GM18517 (cell line): ENCODE results near the gene ATP5PO.
"Not testable (repeated sequence)": the region's sequence is repeated elsewhere in the genome, so short reads cannot be mapped to it uniquely, and the experiment has no call there.

ENCODE experiments used
- ATAC-seq: cut with Tn5 transposase; IDR thresholded peaks from one replicate; pipeline ENCODE4 v1.9.1; 2021; ENCODE audit warnings: mild to moderate bottlenecking, moderate library complexity; ENCODE audit not compliant: unreplicated experiment

Gene ATP5PO

GRCh38 chr21:33872881-33873515 is 42.6 kb downstream of the ATP5PO start:
- no peak for ATAC-seq

- ATAC-seq: no peak
These were observed 44.4 kb downstream of the ATP5PO start for GRCh38 chr21:33871171-33871570.

- no peak for ATAC-seq
These were observed 44.8 kb downstream of the ATP5PO start for GRCh38 chr21:33870768-33871167.

- no peak for ATAC-seq
These were observed 45.7 kb downstream of the ATP5PO start for GRCh38 chr21:33869873-33870272.

GRCh38 chr21:33867868-33868267 is 47.7 kb downstream of the ATP5PO start:
- not testable (repeated sequence) for ATAC-seq

- ATAC-seq: no peak
These were observed 48.8 kb downstream of the ATP5PO start for GRCh38 chr21:33866826-33867225.

GRCh38 chr21:33865996-33866575 is 49.5 kb downstream of the ATP5PO start:
- no peak for ATAC-seq

- no peak for ATAC-seq
These were observed 50.4 kb downstream of the ATP5PO start for GRCh38 chr21:33865176-33865575.

GRCh38 chr21:33864150-33864549 is 51.5 kb downstream of the ATP5PO start:
- ATAC-seq: no peak

GRCh38 chr21:33863191-33863590 is 52.4 kb downstream of the ATP5PO start:
- not testable (repeated sequence) for ATAC-seq

- ATAC-seq: no peak
These were observed 54.5 kb downstream of the ATP5PO start for GRCh38 chr21:33861125-33861524.

- no peak for ATAC-seq
These were observed 55.2 kb downstream of the ATP5PO start for GRCh38 chr21:33860332-33860879.

GRCh38 chr21:33859373-33860102 is 56.1 kb downstream of the ATP5PO start:
- no peak for ATAC-seq

GRCh38 chr21:33858667-33859372 is 56.8 kb downstream of the ATP5PO start:
- no peak for ATAC-seq

- no peak for ATAC-seq
These were observed 57.5 kb downstream of the ATP5PO start for GRCh38 chr21:33857846-33858666.

- ATAC-seq: no peak
These were observed 58.6 kb downstream of the ATP5PO start for GRCh38 chr21:33856893-33857527.

- no peak for ATAC-seq
These were observed 60.4 kb downstream of the ATP5PO start for GRCh38 chr21:33855190-33855589.

GRCh38 chr21:33854604-33855003 is 61.0 kb downstream of the ATP5PO start:
- no peak for ATAC-seq
